ENCODE measurements around the gene LRRC19. TPM values are rescaled to one million over a fixed set of nuclear protein-coding genes. Genes with fewer than 3 reads are reported as not detected.

The LRRC19 gene
- polyA plus RNA-seq, 3 donors = not detected

GRCh38 chr9:27042476-27042875 is 37.0 kb upstream of the LRRC19 start:
- DNase-seq = no peak
- H3K4me2 ChIP-seq (replicated peaks; ENCODE audit: extremely low read depth, low read length, poor library complexity, severe bottlenecking) = no peak overlapping the region
- no peak overlapping the region for H3K4me3 ChIP-seq (replicated peaks in 1 of 3; ENCODE audit: low read depth in 2 of 3, low read length in 3 of 3)
- TF ChIP-seq, protein P1, sequence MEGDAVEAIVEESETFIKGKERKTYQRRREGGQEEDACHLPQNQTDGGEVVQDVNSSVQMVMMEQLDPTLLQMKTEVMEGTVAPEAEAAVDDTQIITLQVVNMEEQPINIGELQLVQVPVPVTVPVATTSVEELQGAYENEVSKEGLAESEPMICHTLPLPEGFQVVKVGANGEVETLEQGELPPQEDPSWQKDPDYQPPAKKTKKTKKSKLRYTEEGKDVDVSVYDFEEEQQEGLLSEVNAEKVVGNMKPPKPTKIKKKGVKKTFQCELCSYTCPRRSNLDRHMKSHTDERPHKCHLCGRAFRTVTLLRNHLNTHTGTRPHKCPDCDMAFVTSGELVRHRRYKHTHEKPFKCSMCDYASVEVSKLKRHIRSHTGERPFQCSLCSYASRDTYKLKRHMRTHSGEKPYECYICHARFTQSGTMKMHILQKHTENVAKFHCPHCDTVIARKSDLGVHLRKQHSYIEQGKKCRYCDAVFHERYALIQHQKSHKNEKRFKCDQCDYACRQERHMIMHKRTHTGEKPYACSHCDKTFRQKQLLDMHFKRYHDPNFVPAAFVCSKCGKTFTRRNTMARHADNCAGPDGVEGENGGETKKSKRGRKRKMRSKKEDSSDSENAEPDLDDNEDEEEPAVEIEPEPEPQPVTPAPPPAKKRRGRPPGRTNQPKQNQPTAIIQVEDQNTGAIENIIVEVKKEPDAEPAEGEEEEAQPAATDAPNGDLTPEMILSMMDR (IDR thresholded peaks at IDR 0.05) = no peak
- H4K20me1 ChIP-seq (ENCODE audit: insufficient read depth, low read length) = no peaks in the 10 kb centered on the region
- no peaks in the 10 kb centered on the region for H3K79me2 ChIP-seq (ENCODE audit: insufficient read depth, low read length)
- H3K9ac ChIP-seq (ENCODE audit: insufficient read depth, low read length, poor library complexity, severe bottlenecking) = no peak overlapping the region
- intact Hi-C loops (cut with micrococcal nuclease) = no loop called here
- WGBS (ENCODE audit: insufficient coverage) = no CpG with 5 or more reads among the region's 1 CpG
- Mint-ChIP-seq H3K27me3 (ENCODE audit: low read depth in 3 of 3) (no peaks in the 10 kb centered on the region), H3K36me3 (no peaks in the 10 kb centered on the region), H3K27ac (no peak overlapping the region), H3K4me1 (peaks cover 2% of the 10 kb centered on the region), H3K9me3 (no peaks in the 10 kb centered on the region), H3K4me3 (no peak overlapping the region)
- H3K4me1 ChIP-seq (ENCODE audit: control insufficient read depth in 1 of 2, insufficient read depth in 2 of 2, low read length in 2 of 2) = no peaks in the 10 kb centered on the region
- H3K36me3 ChIP-seq (replicated peaks in 1 of 2; ENCODE audit: control insufficient read depth in 1 of 2, insufficient read depth in 2 of 2, low read length in 2 of 2) = no peaks in the 10 kb centered on the region
- H2AFZ ChIP-seq (ENCODE audit: insufficient read depth, low read depth, low read length, poor library complexity, severe bottlenecking) = no peak overlapping the region
- no peaks in the 10 kb centered on the region for H3K27me3 ChIP-seq (ENCODE audit: control insufficient read depth in 2 of 2, insufficient read depth in 2 of 2, low read length in 2 of 2)
- no peaks in the 10 kb centered on the region for H3K9me3 ChIP-seq (replicated peaks in 1 of 2; ENCODE audit: control insufficient read depth in 1 of 2, insufficient read depth in 1 of 2, low read length in 2 of 2)
- no peak overlapping the region for H3K27ac ChIP-seq (ENCODE audit: low read depth in 1 of 2, low read length in 2 of 2)

- intact Hi-C loops (cut with micrococcal nuclease) = no loop called here
- TF ChIP-seq, protein P1 (IDR thresholded peaks at IDR 0.05) = no peak
- Mint-ChIP-seq H3K27me3 (ENCODE audit: low read depth in 3 of 3) (no peaks in the 10 kb centered on the region), H3K27ac (no peak overlapping the region), H3K36me3 (no peaks in the 10 kb centered on the region), H3K9me3 (no peaks in the 10 kb centered on the region), H3K4me3 (no peak overlapping the region), H3K4me1 (no peaks in the 10 kb centered on the region)
- Histone ChIP-seq H3K9me3 (replicated peaks in 1 of 2; ENCODE audit: control insufficient read depth in 1 of 2, insufficient read depth in 1 of 2, low read length in 2 of 2) (no peaks in the 10 kb centered on the region), H3K4me2 (replicated peaks; ENCODE audit: extremely low read depth, low read length, poor library complexity, severe bottlenecking) (no peak overlapping the region), H3K9ac (ENCODE audit: insufficient read depth, low read length, poor library complexity, severe bottlenecking) (no peak overlapping the region), H3K4me3 (replicated peaks in 1 of 3; ENCODE audit: low read depth in 2 of 3, low read length in 3 of 3) (no peak overlapping the region), H3K79me2 (ENCODE audit: insufficient read depth, low read length) (no peaks in the 10 kb centered on the region), H3K27me3 (ENCODE audit: control insufficient read depth in 2 of 2, insufficient read depth in 2 of 2, low read length in 2 of 2) (no peaks in the 10 kb centered on the region), H3K27ac (ENCODE audit: low read depth in 1 of 2, low read length in 2 of 2) (no peak overlapping the region), H2AFZ (ENCODE audit: insufficient read depth, low read depth, low read length, poor library complexity, severe bottlenecking) (no peak overlapping the region), H3K4me1 (ENCODE audit: control insufficient read depth in 1 of 2, insufficient read depth in 2 of 2, low read length in 2 of 2) (no peaks in the 10 kb centered on the region), H4K20me1 (ENCODE audit: insufficient read depth, low read length) (no peaks in the 10 kb centered on the region), H3K36me3 (replicated peaks in 1 of 2; ENCODE audit: control insufficient read depth in 1 of 2, insufficient read depth in 2 of 2, low read length in 2 of 2) (no peaks in the 10 kb centered on the region)
- no peak for DNase-seq
Measured at GRCh38 chr9:27041746-27042145, 36.3 kb upstream of the LRRC19 start.

Measured in CD14-positive monocyte (primary cell).